Skeletal muscle tissue (tissue), 4 donors: Measurements from ENCODE around the gene RIMS1. TPM values are rescaled to one million over a fixed set of nuclear protein-coding genes. Genes with fewer than 3 reads are reported as not detected.

Experiments used
- H3K27ac ChIP-seq: one replicate; pipeline ENCODE4 v1.7.0; 2013; ENCODE audit warnings: mild to moderate bottlenecking, low read depth, low read length, inconsistent platforms
- H3K27me3 ChIP-seq, 3 donors: one replicate each; pipeline ENCODE4 v1.7.0; 2013; ENCODE audit warnings: low read length in 3 of 3; ENCODE audit not compliant: control insufficient read depth in 3 of 3, insufficient read depth in 3 of 3
- H3K36me3 ChIP-seq, 3 donors: one replicate each; pipeline ENCODE4 v1.7.0; 2013; ENCODE audit warnings: low read length in 3 of 3; ENCODE audit not compliant: control insufficient read depth in 3 of 3, insufficient read depth in 3 of 3
- H3K4me1 ChIP-seq, 3 donors: one replicate each; pipeline ENCODE4 v1.7.0; 2013; ENCODE audit warnings: low read length in 3 of 3, mild to moderate bottlenecking in 3 of 3; ENCODE audit not compliant: control insufficient read depth in 3 of 3, insufficient read depth in 3 of 3
- H3K4me3 ChIP-seq, 3 donors: one replicate each; pipeline ENCODE4 v1.7.0; 2013; ENCODE audit warnings: low read length in 3 of 3
- H3K9ac ChIP-seq, 3 donors: one replicate each; pipeline ENCODE4 v1.7.0; 2013; ENCODE audit warnings: low read length in 3 of 3, mild to moderate bottlenecking in 3 of 3, moderate library complexity in 2 of 3, low read depth in 1 of 3
- H3K9me3 ChIP-seq, 3 donors: one replicate each; pipeline ENCODE4 v1.7.0; 2013; ENCODE audit warnings: low read length in 3 of 3; ENCODE audit not compliant: control insufficient read depth in 3 of 3
- total RNA-seq: library from RNA; depleted of rRNA; stranded (reverse); fragments of >200 nt; gene quantifications from one replicate; pipeline ENCODE4 v1.2.3, GENCODE V29; 2014
- donor health status: Osteomylitis.

RIMS1 gene
- total RNA-seq, 1 donor from 2014 or later: 15.7 TPM

DNA sequence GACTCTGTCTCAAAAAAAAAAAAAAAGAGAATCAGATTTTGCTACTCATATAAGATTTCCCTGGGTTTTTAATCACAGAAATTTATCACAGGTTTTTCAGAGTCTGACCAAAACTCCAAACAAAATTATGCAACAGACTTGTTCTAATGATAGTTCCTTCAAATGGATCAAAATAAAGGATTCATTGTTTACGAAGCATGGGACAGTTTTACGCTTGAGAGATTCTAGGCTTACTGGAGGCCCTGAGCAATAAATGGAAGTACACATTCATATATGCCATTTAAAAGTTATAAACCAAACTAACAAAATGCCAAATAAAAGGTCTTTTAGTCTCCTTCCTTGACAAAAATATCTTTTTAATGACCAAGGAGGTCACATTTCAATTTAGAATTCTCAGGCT lies 490.4 kb downstream of the RIMS1 start:
- Histone ChIP-seq H3K9ac (no peak overlapping the region), H3K27ac (no peak overlapping the region), H3K27me3 (no peaks in the 10 kb centered on the region), H3K4me3 (no peak overlapping the region), H3K9me3 (no peaks in the 10 kb centered on the region), H3K4me1 (no peaks in the 10 kb centered on the region), H3K36me3 (no peaks in the 10 kb centered on the region)

DNA sequence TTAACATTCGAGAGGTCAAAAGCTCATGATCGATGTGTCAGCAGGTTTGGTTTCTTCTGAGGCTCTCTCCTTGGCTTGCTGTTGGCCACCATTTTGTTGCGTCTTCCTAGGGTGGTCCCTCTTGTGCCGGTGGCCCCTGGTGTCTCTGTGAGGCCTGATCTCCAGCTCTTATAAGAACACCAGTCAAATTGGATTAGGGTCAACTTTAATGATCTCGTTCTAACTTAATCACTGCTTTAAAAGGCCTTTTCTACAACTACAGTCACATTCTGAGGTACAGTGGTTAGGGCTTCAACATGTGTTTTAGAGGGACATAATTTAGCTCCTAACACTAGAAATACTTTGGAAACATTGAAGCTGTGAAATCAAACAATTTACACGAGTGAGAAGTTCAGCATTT lies 494.7 kb downstream of the RIMS1 start:
- H3K4me1 ChIP-seq: no peaks in the 10 kb centered on the region
- no peak overlapping the region for H3K9ac ChIP-seq
- H3K27ac ChIP-seq: no peak overlapping the region
- no peak overlapping the region for H3K4me3 ChIP-seq
- H3K27me3 ChIP-seq: no peaks in the 10 kb centered on the region
- H3K9me3 ChIP-seq: no peaks in the 10 kb centered on the region
- H3K36me3 ChIP-seq: no peaks in the 10 kb centered on the region

GRCh38 chr6:72382602-72383529 lies 496.5 kb downstream of the RIMS1 start:
- H3K36me3 ChIP-seq: no peaks in the 10 kb centered on the region
- no peaks in the 10 kb centered on the region for H3K9me3 ChIP-seq
- no peaks in the 10 kb centered on the region for H3K4me1 ChIP-seq
- H3K9ac ChIP-seq: no peak overlapping the region
- no peak overlapping the region for H3K27ac ChIP-seq
- no peak overlapping the region for H3K4me3 ChIP-seq
- no peaks in the 10 kb centered on the region for H3K27me3 ChIP-seq

GRCh38 chr6:72386324-72386723 lies 500.0 kb downstream of the RIMS1 start:
- no peak overlapping the region for H3K27ac ChIP-seq
- no peaks in the 10 kb centered on the region for H3K36me3 ChIP-seq
- no peaks in the 10 kb centered on the region for H3K4me1 ChIP-seq
- H3K4me3 ChIP-seq: no peak overlapping the region
- no peaks in the 10 kb centered on the region for H3K9me3 ChIP-seq
- no peaks in the 10 kb centered on the region for H3K27me3 ChIP-seq
- no peak overlapping the region for H3K9ac ChIP-seq

- Histone ChIP-seq H3K27me3 (no peaks in the 10 kb centered on the region), H3K4me3 (no peak overlapping the region), H3K9me3 (no peaks in the 10 kb centered on the region), H3K36me3 (no peaks in the 10 kb centered on the region), H3K4me1 (no peaks in the 10 kb centered on the region), H3K27ac (no peak overlapping the region), H3K9ac (no peak overlapping the region)
These were observed 503.3 kb downstream of the RIMS1 start for GRCh38 chr6:72389698-72390097.

DNA sequence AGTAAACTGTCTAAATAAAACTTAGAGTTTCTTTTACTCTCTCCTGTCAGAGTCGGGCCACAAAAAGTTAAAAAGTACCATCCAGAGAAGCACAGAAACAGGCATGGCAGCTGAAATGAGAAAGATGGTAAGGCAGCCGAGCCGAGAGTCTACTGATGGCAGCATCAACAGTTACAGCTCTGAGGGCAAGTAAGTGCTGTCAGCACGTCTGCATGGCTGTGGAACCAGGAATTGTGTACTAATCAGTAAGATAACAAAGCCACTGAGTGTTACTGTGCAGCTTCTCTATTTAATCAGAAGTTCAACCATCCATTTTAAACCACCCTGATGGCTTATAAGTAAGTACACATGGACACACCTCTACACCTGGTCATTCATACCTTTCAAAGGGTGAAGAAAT lies 504.2 kb downstream of the RIMS1 start:
- Histone ChIP-seq H3K27me3 (no peaks in the 10 kb centered on the region), H3K27ac (no peak overlapping the region), H3K9ac (no peak overlapping the region), H3K9me3 (no peaks in the 10 kb centered on the region), H3K36me3 (no peaks in the 10 kb centered on the region), H3K4me1 (no peaks in the 10 kb centered on the region), H3K4me3 (no peak overlapping the region)

DNA sequence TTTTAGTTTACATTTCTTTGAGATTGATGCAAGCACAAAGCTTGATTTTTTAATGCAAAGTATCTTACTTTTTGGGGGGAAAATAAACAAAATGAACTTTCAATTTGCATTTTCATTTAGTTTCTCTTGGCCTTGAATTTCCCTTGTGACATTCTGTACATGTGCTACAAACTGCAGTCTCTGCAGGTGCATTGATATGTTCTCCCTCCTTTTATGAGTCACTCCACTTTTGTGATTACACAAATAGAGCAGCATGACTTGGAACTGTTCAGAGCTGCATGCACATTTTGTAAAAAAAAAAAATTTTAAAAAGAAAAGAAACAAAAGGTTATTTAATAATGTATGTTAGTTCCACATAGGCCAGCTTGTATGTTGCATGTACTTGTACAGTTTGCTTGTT lies 515.5 kb downstream of the RIMS1 start:
- Histone ChIP-seq H3K4me3 (no peak overlapping the region), H3K9me3 (no peaks in the 10 kb centered on the region), H3K4me1 (no peaks in the 10 kb centered on the region), H3K27ac (no peak overlapping the region), H3K36me3 (no peaks in the 10 kb centered on the region), H3K27me3 (no peaks in the 10 kb centered on the region), H3K9ac (no peak overlapping the region)

DNA sequence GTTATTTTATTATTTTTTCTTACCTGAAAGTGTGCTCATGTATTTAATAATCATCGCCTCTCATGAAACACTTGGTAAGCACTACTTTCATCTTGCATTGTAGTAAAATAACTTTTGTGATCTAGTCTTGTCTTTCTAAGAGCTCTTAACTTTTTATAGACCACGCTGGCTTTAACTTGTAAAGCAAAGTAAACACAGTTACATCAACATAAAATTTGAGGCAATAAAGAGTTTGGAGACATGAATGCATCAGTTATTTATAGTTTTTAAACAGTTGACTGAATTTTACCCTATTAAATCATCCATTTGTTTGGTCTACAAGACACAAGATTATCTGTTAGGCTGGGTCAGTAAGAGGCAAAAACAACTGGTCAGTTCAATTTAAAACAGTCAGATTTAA lies 517.1 kb downstream of the RIMS1 start:
- no peak overlapping the region for H3K9ac ChIP-seq
- no peak overlapping the region for H3K27ac ChIP-seq
- no peaks in the 10 kb centered on the region for H3K9me3 ChIP-seq
- no peaks in the 10 kb centered on the region for H3K4me1 ChIP-seq
- H3K27me3 ChIP-seq: no peaks in the 10 kb centered on the region
- no peaks in the 10 kb centered on the region for H3K36me3 ChIP-seq
- H3K4me3 ChIP-seq: no peak overlapping the region

DNA sequence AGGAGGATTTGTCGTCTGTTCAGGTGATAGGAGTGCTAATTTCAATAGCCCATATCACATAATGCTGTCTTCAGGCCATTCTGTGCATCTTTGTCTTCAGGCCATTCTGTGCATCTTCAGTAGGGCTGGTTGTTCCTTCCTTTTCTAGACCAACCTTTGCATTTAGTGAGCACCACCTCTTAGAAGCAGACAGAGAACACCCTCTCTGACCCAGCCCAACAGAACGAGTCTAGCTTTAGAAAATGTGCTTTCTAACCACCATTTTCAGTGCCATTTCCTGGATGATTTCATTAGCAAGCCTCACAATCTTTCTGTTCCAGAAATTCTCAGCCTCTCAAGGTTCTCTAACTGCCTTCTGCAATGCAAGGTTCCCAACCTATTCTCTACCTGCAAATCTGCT lies 520.2 kb downstream of the RIMS1 start:
- H3K4me1 ChIP-seq: no peaks in the 10 kb centered on the region
- no peaks in the 10 kb centered on the region for H3K27me3 ChIP-seq
- no peak overlapping the region for H3K27ac ChIP-seq
- H3K9ac ChIP-seq: no peak overlapping the region
- no peaks in the 10 kb centered on the region for H3K9me3 ChIP-seq
- no peak overlapping the region for H3K4me3 ChIP-seq
- H3K36me3 ChIP-seq: no peaks in the 10 kb centered on the region

- Histone ChIP-seq H3K9ac (no peak overlapping the region), H3K4me1 (no peaks in the 10 kb centered on the region), H3K36me3 (no peaks in the 10 kb centered on the region), H3K27ac (no peak overlapping the region), H3K27me3 (peaks cover 0 to 4% (median 0%) of the 10 kb centered on the region in 3 donors), H3K4me3 (no peak overlapping the region), H3K9me3 (no peaks in the 10 kb centered on the region)
These were observed 524.4 kb downstream of the RIMS1 start for GRCh38 chr6:72410769-72411168.
